ENCODE measurements around the gene RABGAP1L.
"Not testable (repeated sequence)": the region's sequence is repeated elsewhere in the genome, so short reads cannot be mapped to it uniquely, and the experiment has no call there.

Gene RABGAP1L

GRCh38 chr1:175042650-175043049 lies 883.3 kb downstream of the RABGAP1L start:
- no peak for DNase-seq
- Histone ChIP-seq H3K36me3 (ENCODE audit: control insufficient read depth in 4 of 4, insufficient read depth in 4 of 4, low read length in 3 of 4) (no peaks in the 10 kb centered on the region), H3K27me3 (replicated peaks in 2 of 5; ENCODE audit: control insufficient read depth in 4 of 5, insufficient read depth in 5 of 5, low read length in 4 of 5) (no peaks in the 10 kb centered on the region), H3K4me3 (ENCODE audit: control insufficient read depth in 1 of 7, extremely low read depth in 1 of 7, insufficient read depth in 4 of 7, low read depth in 2 of 7, low read length in 6 of 7) (no peak overlapping the region), H3K27ac (ENCODE audit: insufficient read depth in 1 of 2, low read depth in 1 of 2, low read length in 2 of 2, poor library complexity in 1 of 2, severe bottlenecking in 2 of 2) (no peak overlapping the region), H3K4me1 (ENCODE audit: control extremely low read depth in 1 of 4, control insufficient read depth in 4 of 4, insufficient read depth in 4 of 4, low read length in 3 of 4) (no peaks in the 10 kb centered on the region), H3K9me3 (ENCODE audit: control extremely low read depth in 1 of 5, control insufficient read depth in 4 of 5, insufficient read depth in 2 of 5, low read depth in 1 of 5, low read length in 4 of 5) (no peaks in the 10 kb centered on the region)
- ChIA-PET POLR2A (no interaction called here), CTCF (no interaction called here)
- WGBS (ENCODE audit: insufficient coverage) = 100% methylated on average over 1 of the region's 3 CpGs

DNA sequence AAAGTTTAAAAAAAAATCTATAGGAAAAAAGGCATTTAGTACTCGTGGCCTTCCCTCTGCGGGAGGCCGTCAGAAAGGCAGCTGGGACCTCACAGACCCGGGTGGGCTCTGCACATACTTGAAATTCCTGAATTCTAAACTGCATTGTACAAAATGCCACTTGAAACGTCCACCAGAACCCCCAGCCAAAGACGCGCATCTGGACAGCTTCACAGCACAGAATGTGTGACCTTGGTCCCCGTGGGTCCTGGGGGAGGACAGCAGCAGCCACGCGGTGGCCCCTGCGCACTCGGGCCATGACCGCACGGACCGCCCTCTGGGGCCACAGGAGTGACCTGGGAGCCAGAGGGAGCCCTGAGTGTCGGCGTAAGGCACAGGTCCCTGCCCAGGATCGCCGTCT lies 884.5 kb downstream of the RABGAP1L start:
- Histone ChIP-seq H3K9me3 (ENCODE audit: control extremely low read depth in 1 of 5, control insufficient read depth in 4 of 5, insufficient read depth in 2 of 5, low read depth in 1 of 5, low read length in 4 of 5) (no peaks in the 10 kb centered on the region), H3K27ac (ENCODE audit: insufficient read depth in 1 of 2, low read depth in 1 of 2, low read length in 2 of 2, poor library complexity in 1 of 2, severe bottlenecking in 2 of 2) (no peak overlapping the region), H3K4me3 (ENCODE audit: control insufficient read depth in 1 of 7, extremely low read depth in 1 of 7, insufficient read depth in 4 of 7, low read depth in 2 of 7, low read length in 6 of 7) (no peak overlapping the region), H3K27me3 (replicated peaks in 2 of 5; ENCODE audit: control insufficient read depth in 4 of 5, insufficient read depth in 5 of 5, low read length in 4 of 5) (no peaks in the 10 kb centered on the region), H3K4me1 (ENCODE audit: control extremely low read depth in 1 of 4, control insufficient read depth in 4 of 4, insufficient read depth in 4 of 4, low read length in 3 of 4) (no peaks in the 10 kb centered on the region), H3K36me3 (ENCODE audit: control insufficient read depth in 4 of 4, insufficient read depth in 4 of 4, low read length in 3 of 4) (no peaks in the 10 kb centered on the region)
- no peak for DNase-seq
- ChIA-PET CTCF (no interaction called here), POLR2A (no interaction called here)
- 91% methylated on average over 15 of the region's 19 CpGs for WGBS (ENCODE audit: insufficient coverage)

DNA sequence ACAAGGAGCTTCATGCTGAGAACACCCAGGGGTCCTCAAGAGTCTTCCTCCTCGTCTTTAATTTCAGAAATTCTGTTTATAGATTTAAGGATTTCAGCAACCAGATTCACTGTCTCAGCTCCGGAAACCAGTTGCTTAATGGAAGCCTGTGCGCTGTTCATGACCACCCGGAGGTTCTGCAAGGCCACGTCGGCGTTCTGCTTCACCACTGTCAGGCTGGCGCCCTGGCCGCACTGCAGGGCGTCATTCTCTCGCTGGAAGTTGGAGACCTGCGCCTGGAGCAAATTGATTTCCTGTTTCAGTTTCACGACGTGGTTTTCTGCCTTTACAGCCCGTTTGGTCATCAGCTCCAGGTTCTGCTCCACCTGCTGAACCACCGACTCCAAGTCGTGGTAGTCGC lies 885.3 kb downstream of the RABGAP1L start:
- DNase-seq; H3K4me3 ChIP-seq (ENCODE audit: control insufficient read depth in 1 of 7, extremely low read depth in 1 of 7, insufficient read depth in 4 of 7, low read depth in 2 of 7, low read length in 6 of 7); H3K4me1 ChIP-seq (ENCODE audit: control extremely low read depth in 1 of 4, control insufficient read depth in 4 of 4, insufficient read depth in 4 of 4, low read length in 3 of 4); H3K27ac ChIP-seq (ENCODE audit: insufficient read depth in 1 of 2, low read depth in 1 of 2, low read length in 2 of 2, poor library complexity in 1 of 2, severe bottlenecking in 2 of 2); H3K9me3 ChIP-seq (ENCODE audit: control extremely low read depth in 1 of 5, control insufficient read depth in 4 of 5, insufficient read depth in 2 of 5, low read depth in 1 of 5, low read length in 4 of 5); POLR2A ChIA-PET; H3K27me3 ChIP-seq (replicated peaks in 2 of 5; ENCODE audit: control insufficient read depth in 4 of 5, insufficient read depth in 5 of 5, low read length in 4 of 5); CTCF ChIA-PET; H3K36me3 ChIP-seq (ENCODE audit: control insufficient read depth in 4 of 4, insufficient read depth in 4 of 4, low read length in 3 of 4): not testable (repeated sequence)
- WGBS (ENCODE audit: insufficient coverage) = 93% methylated on average over 18 of the region's 18 CpGs
